HG02870 (cell line): ENCODE results near the gene INPP5D.
A peak's percentile ranks its signal among the peaks of the same experiment; 100 is the strongest.

ENCODE experiments used
- ATAC-seq: cut with Tn5 transposase; IDR thresholded peaks from one replicate; pipeline ENCODE4 v1.9.1; 2021; ENCODE audit warnings: mild to moderate bottlenecking, moderate library complexity; ENCODE audit not compliant: unreplicated experiment

The INPP5D gene

GRCh38 chr2:233068762-233069418 is 8.7 kb downstream of the INPP5D start:
- no peak for ATAC-seq

DNA sequence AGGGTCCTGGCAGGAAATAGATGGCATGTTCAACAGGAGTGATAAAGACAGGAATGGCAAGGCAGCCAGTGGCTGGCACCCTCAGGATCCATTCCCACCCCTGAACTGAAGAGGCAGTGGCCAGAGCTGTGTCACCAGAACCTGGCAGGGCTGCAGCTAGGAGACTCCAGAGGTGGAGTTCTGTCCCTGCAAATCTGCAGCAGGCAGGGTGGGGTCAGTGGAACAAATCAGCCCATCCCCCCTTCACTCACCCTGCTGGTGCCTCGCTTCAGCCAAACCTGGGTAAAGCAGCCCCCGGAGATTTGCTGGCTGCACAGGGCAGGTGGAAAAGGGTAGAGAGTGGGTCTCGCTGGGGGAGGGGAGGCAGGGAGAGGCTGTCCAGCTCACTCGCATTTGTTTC is 12.7 kb downstream of the INPP5D start:
- no peak for ATAC-seq

- no peak for ATAC-seq
These were observed 14.0 kb downstream of the INPP5D start for GRCh38 chr2:233074106-233074505.

GRCh38 chr2:233075141-233075965 is 15.2 kb downstream of the INPP5D start:
- ATAC-seq: no peak

DNA sequence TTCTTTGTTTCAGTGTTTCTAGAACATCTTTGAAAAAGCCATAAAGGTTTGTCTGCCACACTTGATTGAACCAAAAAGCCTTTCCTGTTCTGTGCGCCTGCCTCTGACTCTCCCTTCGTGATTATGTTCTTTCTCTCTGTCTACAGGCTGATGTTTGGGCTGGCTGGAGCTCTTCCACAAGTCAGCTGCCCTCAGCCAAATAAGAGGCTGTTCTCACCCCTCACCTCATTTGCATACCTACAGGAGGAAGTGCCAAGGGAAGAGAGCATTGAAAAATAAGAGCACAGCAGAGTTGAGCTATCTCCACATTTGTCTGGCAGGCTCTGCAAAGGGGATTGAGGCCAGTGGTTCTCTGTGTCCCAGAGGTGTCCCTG is 15.8 kb downstream of the INPP5D start:
- peak; percentile 56 for ATAC-seq

DNA sequence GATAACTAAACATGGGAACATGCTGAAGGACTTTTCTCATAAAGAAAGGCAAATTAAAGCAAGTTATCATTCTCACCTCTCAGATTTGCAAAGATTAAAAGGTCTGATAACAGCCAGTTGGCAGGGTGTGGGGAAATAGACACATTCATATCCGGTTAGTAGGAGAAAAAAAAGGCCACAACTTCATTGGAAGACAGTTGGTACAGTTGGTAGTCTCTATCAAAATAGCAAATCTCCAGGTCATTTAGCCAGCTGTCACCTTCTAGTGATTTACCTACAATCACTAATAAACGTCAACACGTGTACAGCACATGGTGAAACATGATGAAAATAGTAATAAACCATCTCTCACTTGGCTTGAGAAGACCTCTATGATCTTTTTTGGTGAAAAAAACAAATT is 16.6 kb downstream of the INPP5D start:
- ATAC-seq: no peak

GRCh38 chr2:233079473-233079877 is 19.3 kb downstream of the INPP5D start:
- ATAC-seq: no peak

GRCh38 chr2:233079953-233080835 is 20.1 kb downstream of the INPP5D start:
- ATAC-seq: no peak

DNA sequence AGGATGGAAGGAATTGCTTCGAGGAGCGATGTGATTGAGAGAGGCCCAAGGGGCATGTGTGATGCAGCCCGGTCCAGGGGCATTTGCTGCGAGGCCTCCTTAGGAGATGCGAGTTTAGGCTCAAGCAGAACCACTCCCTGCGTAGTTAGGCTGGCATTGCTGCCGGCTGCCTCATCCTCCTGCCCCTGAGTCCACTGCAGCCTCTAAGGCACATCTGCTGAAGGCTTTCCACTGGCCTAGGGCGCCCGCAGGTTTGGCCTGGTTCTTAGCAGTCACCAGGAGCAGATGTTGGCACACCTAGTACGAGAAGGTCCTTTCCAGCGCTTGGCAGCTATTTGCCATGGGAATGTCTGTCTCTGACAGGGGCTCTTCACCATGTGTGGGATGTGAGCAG is 20.7 kb downstream of the INPP5D start:
- ATAC-seq: no peak

- ATAC-seq: no peak
These were observed 21.1 kb downstream of the INPP5D start for GRCh38 chr2:233081232-233081730.

GRCh38 chr2:233081731-233082221 is 21.6 kb downstream of the INPP5D start:
- ATAC-seq: peak; percentile 1

DNA sequence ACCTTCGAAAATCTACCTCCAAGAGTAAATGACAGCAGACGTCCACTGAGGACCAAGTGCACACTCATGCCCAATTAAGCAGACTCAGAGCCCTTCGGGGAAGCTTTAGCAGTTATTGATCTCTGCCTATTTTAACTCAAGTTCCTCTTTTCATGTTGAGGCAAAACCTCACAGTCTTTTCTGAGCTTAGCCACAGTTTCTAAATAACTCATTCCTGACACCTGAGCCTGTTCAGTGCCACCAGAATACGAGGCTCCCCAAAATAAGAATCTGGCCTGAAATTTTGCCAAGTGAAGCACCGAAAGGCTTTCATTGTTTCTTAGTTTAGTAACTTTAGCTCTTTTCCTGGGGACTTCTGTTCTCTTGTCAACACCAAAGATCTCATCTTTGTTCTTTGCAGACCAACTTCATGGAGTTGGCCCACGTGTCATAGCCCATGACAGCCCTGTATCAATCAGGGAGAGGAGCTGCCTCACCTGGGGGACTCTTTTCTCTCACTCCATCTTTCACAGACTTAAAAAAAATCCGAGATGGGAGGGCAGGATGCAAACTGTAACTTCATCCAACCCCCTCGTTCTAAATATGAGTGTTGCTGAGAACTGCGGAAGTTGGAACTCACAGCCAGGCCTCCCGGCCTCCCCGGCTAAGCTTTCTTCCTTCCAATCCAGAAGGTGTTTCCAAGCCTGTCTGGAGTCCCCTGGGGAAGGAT is 22.2 kb downstream of the INPP5D start:
- ATAC-seq: peak; percentile 47

- ATAC-seq: no peak
These were observed 23.0 kb downstream of the INPP5D start for GRCh38 chr2:233082931-233083755.

DNA sequence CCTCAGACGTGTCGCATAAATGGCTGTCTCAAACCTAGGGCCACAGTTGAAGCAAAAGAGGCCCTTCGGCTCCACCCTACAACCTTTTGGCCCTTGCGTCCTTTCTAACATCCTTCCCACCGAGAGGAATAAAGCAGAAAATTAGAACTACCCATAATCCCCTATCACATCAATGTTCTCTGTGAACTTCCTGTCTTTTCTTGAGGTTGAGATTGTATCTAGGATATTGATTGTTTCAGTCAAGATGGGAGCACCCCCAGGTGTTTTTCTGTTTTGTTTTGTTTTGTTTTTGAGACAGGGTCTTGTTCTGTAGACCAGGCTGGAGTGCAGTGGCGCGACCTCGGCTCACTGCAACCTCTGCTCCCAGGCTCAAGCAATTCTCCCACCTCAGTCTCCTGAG is 23.6 kb downstream of the INPP5D start:
- ATAC-seq: no peak

- no peak for ATAC-seq
These were observed 24.3 kb downstream of the INPP5D start for GRCh38 chr2:233084488-233084887.

- no peak for ATAC-seq
These were observed 25.1 kb downstream of the INPP5D start for GRCh38 chr2:233085037-233085838.

GRCh38 chr2:233085839-233086150 is 25.7 kb downstream of the INPP5D start:
- no peak for ATAC-seq

GRCh38 chr2:233087713-233088112 is 27.6 kb downstream of the INPP5D start:
- no peak for ATAC-seq

GRCh38 chr2:233088972-233089345 is 28.8 kb downstream of the INPP5D start:
- no peak for ATAC-seq
